Astrocyte (in vitro differentiated cells and primary cell): ENCODE measurements around the gene DYNLT2B.

ENCODE experiments used
- EZH2 ChIP-seq: IDR thresholded peaks from 2 replicates; pipeline ENCODE4 v1.6.1; 2012; ENCODE audit warnings: mild to moderate bottlenecking, low read length, inconsistent platforms; ENCODE audit not compliant: insufficient read depth
- TF ChIP-seq, protein P1 (sequence below): IDR thresholded peaks from 2 replicates; pipeline ENCODE4 v1.5.1; 2011; ENCODE audit warnings: low read depth, mild to moderate bottlenecking, inconsistent platforms, low read length, moderate library complexity; ENCODE audit not compliant: insufficient read depth

DNA sequence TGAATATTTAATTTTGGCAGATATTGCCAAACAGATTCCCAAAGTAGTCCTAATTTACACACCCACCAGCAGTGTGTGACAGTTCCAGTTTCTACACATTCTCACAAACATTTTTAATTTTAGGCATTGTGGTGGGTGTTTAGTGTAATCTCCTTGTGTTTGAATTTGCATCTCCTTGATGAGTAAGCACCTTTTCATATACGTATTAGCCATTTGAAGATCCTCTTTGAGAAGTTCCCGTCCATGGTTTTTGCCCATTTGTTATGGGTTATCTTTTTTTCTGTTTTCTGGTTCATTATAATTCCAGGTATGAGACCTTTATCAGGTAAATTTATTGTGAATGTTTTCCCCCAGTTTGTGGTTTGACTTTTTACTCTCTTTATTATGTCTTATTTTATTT lies 22.4 kb upstream of the DYNLT2B start:
- TF ChIP-seq, protein P1, sequence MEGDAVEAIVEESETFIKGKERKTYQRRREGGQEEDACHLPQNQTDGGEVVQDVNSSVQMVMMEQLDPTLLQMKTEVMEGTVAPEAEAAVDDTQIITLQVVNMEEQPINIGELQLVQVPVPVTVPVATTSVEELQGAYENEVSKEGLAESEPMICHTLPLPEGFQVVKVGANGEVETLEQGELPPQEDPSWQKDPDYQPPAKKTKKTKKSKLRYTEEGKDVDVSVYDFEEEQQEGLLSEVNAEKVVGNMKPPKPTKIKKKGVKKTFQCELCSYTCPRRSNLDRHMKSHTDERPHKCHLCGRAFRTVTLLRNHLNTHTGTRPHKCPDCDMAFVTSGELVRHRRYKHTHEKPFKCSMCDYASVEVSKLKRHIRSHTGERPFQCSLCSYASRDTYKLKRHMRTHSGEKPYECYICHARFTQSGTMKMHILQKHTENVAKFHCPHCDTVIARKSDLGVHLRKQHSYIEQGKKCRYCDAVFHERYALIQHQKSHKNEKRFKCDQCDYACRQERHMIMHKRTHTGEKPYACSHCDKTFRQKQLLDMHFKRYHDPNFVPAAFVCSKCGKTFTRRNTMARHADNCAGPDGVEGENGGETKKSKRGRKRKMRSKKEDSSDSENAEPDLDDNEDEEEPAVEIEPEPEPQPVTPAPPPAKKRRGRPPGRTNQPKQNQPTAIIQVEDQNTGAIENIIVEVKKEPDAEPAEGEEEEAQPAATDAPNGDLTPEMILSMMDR = no peak
- no peak for TF ChIP-seq EZH2
